ENCODE measurements around the gene CMTM2. TPM values are rescaled to one million over a fixed set of nuclear protein-coding genes. Genes with fewer than 3 reads are reported as not detected.
A peak's percentile ranks its signal among the peaks of the same experiment; 100 is the strongest.

CMTM2 gene
- total and polyA plus RNA-seq, 2 of the 4 experiments (the other 2 are of a cell fraction), result not detected

GRCh38 chr16:66616169-66616568, 36.9 kb downstream of the CMTM2 start:
- dilution Hi-C loops (cut with HindIII; ENCODE audit: low sequenced_read_pairs, unreplicated experiment), result no loop called here
- CTCF ChIA-PET, result no interaction called here
- POLR2A ChIA-PET (ENCODE audit: unreplicated experiment), result no interaction called here
- peaks cover 9% of the 10 kb centered on the region; the same call in 1 of the 2 replicates for H4K20me1 ChIP-seq (ENCODE audit: insufficient read depth, low read length)
- peak overlapping the region; percentile 79 for H2BK120ac ChIP-seq (ENCODE audit: low read depth, low read length)
- H2BK15ac ChIP-seq (ENCODE audit: low read depth, low read length), result peak overlapping the region; percentile 67; the same call in 2 of the 3 replicates
- in situ Hi-C loops (cut with MboI; ENCODE audit: low sequenced_read_pairs), result no loop called here
- peaks cover 27% of the 10 kb centered on the region for H3K9me1 ChIP-seq (ENCODE audit: insufficient read depth, low read length)
- H3K4me3 ChIP-seq (ENCODE audit: insufficient read depth, low read depth, low read length), result no peak overlapping the region
- no peak for TF ChIP-seq CHD1 (IDR thresholded peaks at IDR 0.05; ENCODE audit: low read depth, low read length)
- TF ChIP-seq RCOR1 (IDR thresholded peaks at IDR 0.05; ENCODE audit: insufficient replicate concordance, low read length), result no peak
- no peak for TF ChIP-seq POLR2A (IDR thresholded peaks at IDR 0.05; ENCODE audit: low read depth, low read length)
- TF ChIP-seq, protein P1, sequence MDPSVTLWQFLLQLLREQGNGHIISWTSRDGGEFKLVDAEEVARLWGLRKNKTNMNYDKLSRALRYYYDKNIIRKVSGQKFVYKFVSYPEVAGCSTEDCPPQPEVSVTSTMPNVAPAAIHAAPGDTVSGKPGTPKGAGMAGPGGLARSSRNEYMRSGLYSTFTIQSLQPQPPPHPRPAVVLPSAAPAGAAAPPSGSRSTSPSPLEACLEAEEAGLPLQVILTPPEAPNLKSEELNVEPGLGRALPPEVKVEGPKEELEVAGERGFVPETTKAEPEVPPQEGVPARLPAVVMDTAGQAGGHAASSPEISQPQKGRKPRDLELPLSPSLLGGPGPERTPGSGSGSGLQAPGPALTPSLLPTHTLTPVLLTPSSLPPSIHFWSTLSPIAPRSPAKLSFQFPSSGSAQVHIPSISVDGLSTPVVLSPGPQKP (IDR thresholded peaks at IDR 0.05; ENCODE audit: borderline replicate concordance, low read depth, low read length), result no peak
- TF ChIP-seq MAFK (IDR thresholded peaks at IDR 0.05; ENCODE audit: low read depth, low read length), result no peak
- TF ChIP-seq BHLHE40 (IDR thresholded peaks at IDR 0.05; ENCODE audit: low read depth, low read length), result no peak
- TF ChIP-seq RFX5 (IDR thresholded peaks at IDR 0.05; ENCODE audit: low read depth, low read length), result no peak
- TF ChIP-seq RAD21 (IDR thresholded peaks at IDR 0.05; ENCODE audit: low read length), result no peak
- no peak for TF ChIP-seq NFE2L2 (IDR thresholded peaks at IDR 0.05; ENCODE audit: low read depth, low read length)
- no peak for TF ChIP-seq SMC3 (IDR thresholded peaks at IDR 0.05; ENCODE audit: low read depth, low read length)
- TF ChIP-seq USF2 (IDR thresholded peaks at IDR 0.05; ENCODE audit: low read depth, low read length), result no peak
- TF ChIP-seq CEBPB (IDR thresholded peaks at IDR 0.05; ENCODE audit: low read depth, low read length), result no peak
- no peak for TF ChIP-seq FOS (IDR thresholded peaks at IDR 0.05; ENCODE audit: low read depth, low read length)
- TF ChIP-seq MAZ (IDR thresholded peaks at IDR 0.05; ENCODE audit: borderline replicate concordance, low read depth, low read length), result no peak
- no peak for TF ChIP-seq MXI1 (IDR thresholded peaks at IDR 0.05; ENCODE audit: borderline replicate concordance, low read depth, low read length)
- TF ChIP-seq CTCF (conservative IDR thresholded peaks at IDR 0.05; ENCODE audit: low read depth, low read length), result no peak
- WGBS, 2 experiments (ENCODE audit: extremely low coverage in 2 of 2, insufficient read length in 1 of 2), result no CpG with 5 or more reads among the region's 4 CpGs
- peak overlapping the region; percentile 95 for H2AK5ac ChIP-seq (ENCODE audit: low read depth, low read length)
- peak overlapping the region; percentile 70 for H3K14ac ChIP-seq (replicated peaks; ENCODE audit: low read depth, low read length)
- H2BK5ac ChIP-seq (ENCODE audit: low read depth, low read length, poor library complexity, severe bottlenecking), result peak overlapping the region; percentile 69
- H3K9ac ChIP-seq (ENCODE audit: low read depth, low read length), result no peak overlapping the region
- 0 out of 4 replicates have a peak, but pooled peaks cover 0 to 6% of the 10 kb centered on the region in 2 experiments for H3K79me1 ChIP-seq (ENCODE audit: low read depth in 1 of 2, low read length in 2 of 2)
- BruUV-seq (replicated peaks), result no TSS peak
- peak overlapping the region; percentile 81 for H3K23ac ChIP-seq (ENCODE audit: low read depth, low read length)
- DNase-seq (no peak), ATAC-seq (ENCODE audit: low read depth) (no peak)
- H3K4me1 ChIP-seq (ENCODE audit: control insufficient read depth, insufficient read depth, low read length), result peaks cover 37% of the 10 kb centered on the region
- H2BK20ac ChIP-seq (ENCODE audit: low read depth, low read length), result peak overlapping the region; percentile 54
- peak overlapping the region; percentile 46 to 64; a peak in 2 of 4 replicates for H4K8ac ChIP-seq (ENCODE audit: low read depth in 2 of 2, low read length in 2 of 2)
- H3K27me3 ChIP-seq (ENCODE audit: control insufficient read depth, insufficient read depth, low read length), result no peaks in the 10 kb centered on the region
- peak overlapping the region; percentile 82 for H4K91ac ChIP-seq (ENCODE audit: insufficient read depth, low read depth, low read length)
- no peaks in the 10 kb centered on the region for H3K9me3 ChIP-seq (ENCODE audit: control insufficient read depth, insufficient read depth, low read length)
- peak overlapping the region; percentile 53 for H2AK9ac ChIP-seq (replicated peaks; ENCODE audit: low read depth, low read length, poor library complexity)
- peak overlapping the region; percentile 89 for H3K18ac ChIP-seq (ENCODE audit: low read depth, low read length)
- intact Hi-C loops (cut with micrococcal nuclease), result no loop called here
- H3K56ac ChIP-seq (ENCODE audit: extremely low read depth, insufficient read depth, low read length), result no peak overlapping the region
- H3K4ac ChIP-seq (ENCODE audit: low read depth, low read length), result peak overlapping the region; percentile 68
- peak overlapping the region; percentile 30; the same call in 1 of the 2 replicates for H3K4me2 ChIP-seq (ENCODE audit: low read depth, low read length)
- H3K36me3 ChIP-seq (ENCODE audit: control insufficient read depth, insufficient read depth, low read length), result peaks cover 30% of the 10 kb centered on the region
- H4K5ac ChIP-seq (ENCODE audit: low read depth, low read length), result peak overlapping the region; percentile 70
- no peak overlapping the region for H2AFZ ChIP-seq (replicated peaks; ENCODE audit: low read length, poor library complexity)
- peak overlapping the region; percentile 75; the same call in 1 of the 2 replicates for H3K27ac ChIP-seq (ENCODE audit: insufficient read depth, low read length)
